Panc1 (cell line): Measurements from ENCODE around the gene TPR. TPM values are rescaled to one million over a fixed set of nuclear protein-coding genes. Genes with fewer than 3 reads are reported as not detected.

ENCODE experiments used
- ATAC-seq: fragments of 200-7000 bp; cut with Tn5 transposase; 2 replicates; pipeline ENCODE4 v1.9.1; 2020; ENCODE audit warnings: mild to moderate bottlenecking, moderate library complexity
- BruUV-seq: library from RNA; stranded (reverse); fragments of 400-500 nt; replicated peaks from 2 replicates; lab custom pipeline; 2021; lab: Mats Ljungman, UMichigan
- CTCF ChIA-PET: fragments of 300-600 bp; sonication (Branson Sonifier 250); formaldehyde crosslinking; loops from one replicate; lab custom pipeline; 2022; ENCODE audit warnings: antibody characterized with exemption; lab: Charles Lee
- POLR2A ChIA-PET: fragments of 300-600 bp; sonication (Branson Sonifier 250); formaldehyde crosslinking; loops from one replicate; lab custom pipeline; 2022; ENCODE audit warnings: antibody characterized with exemption; lab: Charles Lee
- DNase-seq: peaks from one replicate; pipeline ENCODE4 v3.0.0-alpha.2; 2010; ENCODE audit warnings: low read depth, low spot score
- H3K27ac ChIP-seq: 2 replicates; pipeline ENCODE4 v1.5.1; 2011; ENCODE audit warnings: mild to moderate bottlenecking, low read length, inconsistent platforms
- H3K27me3 ChIP-seq: fragments of 200-500 bp; sonication (Bioruptor generic); 2 replicates; pipeline ENCODE4 v1.6.0; 2014; ENCODE audit warnings: low read length, inconsistent platforms; ENCODE audit not compliant: control insufficient read depth, insufficient read depth
- H3K36me3 ChIP-seq: fragments of 200-500 bp; sonication (Bioruptor generic); 2 replicates; pipeline ENCODE4 v1.5.1; 2014; ENCODE audit warnings: inconsistent platforms, mild to moderate bottlenecking, low read length, moderate library complexity; ENCODE audit not compliant: control insufficient read depth, insufficient read depth
- H3K4me1 ChIP-seq: 2 replicates; pipeline ENCODE4 v1.5.1; 2011; ENCODE audit warnings: inconsistent platforms, mild to moderate bottlenecking, low read length, moderate library complexity; ENCODE audit not compliant: control insufficient read depth, insufficient read depth
- H3K4me3 ChIP-seq, 2 experiments: 2 replicates each; pipeline ENCODE4 v1.5.1; 2011 to 2012; ENCODE audit warnings: low read depth in 2 of 2, low read length in 2 of 2, mild to moderate bottlenecking in 2 of 2, inconsistent platforms in 1 of 2, moderate library complexity in 1 of 2
- H3K9me3 ChIP-seq: fragments of 200-500 bp; sonication (Bioruptor generic); 2 replicates; pipeline ENCODE4 v1.5.1; 2014; ENCODE audit warnings: low read depth, mild to moderate bottlenecking, inconsistent platforms, low read length, moderate library complexity; ENCODE audit not compliant: control insufficient read depth, insufficient read depth
- CTCF ChIP-seq: fragments of 450-650 bp; IDR thresholded peaks from 2 replicates; pipeline ENCODE4 v1.5.1; 2017; ENCODE audit warnings: mild to moderate bottlenecking
- POLR2AphosphoS5 ChIP-seq: IDR thresholded peaks from 2 replicates; pipeline ENCODE4 v1.6.1; 2012; ENCODE audit warnings: mild to moderate bottlenecking, low read depth, low read length, moderate library complexity
- REST ChIP-seq, 2 experiments: IDR thresholded peaks; 2 replicates each; pipeline ENCODE4 v1.6.1; 2011 to 2012; ENCODE audit warnings: low read depth in 2 of 2, control low read depth in 1 of 2, low read length in 1 of 2, mild to moderate bottlenecking in 1 of 2, moderate library complexity in 1 of 2; ENCODE audit not compliant: insufficient read depth in 1 of 2
- SIN3A ChIP-seq: IDR thresholded peaks from 2 replicates; pipeline ENCODE4 v1.6.1; 2012; ENCODE audit warnings: low read depth, mild to moderate bottlenecking, low read length, moderate library complexity, borderline replicate concordance; ENCODE audit not compliant: insufficient read depth
- TCF7L2 ChIP-seq: IDR thresholded peaks from 2 replicates; pipeline ENCODE4 v1.6.1; 2011; ENCODE audit warnings: mild to moderate bottlenecking, low read depth, low read length, inconsistent platforms
- in situ Hi-C: cut with HindIII; loops from 2 replicates; pipeline ENCODE4 v1.10.0; 2016; ENCODE audit warnings: low sequenced_read_pairs, low pct_unique_long_range_greater_than_20kb
- intact Hi-C: fragments of 100-400 bp; cut with micrococcal nuclease; formaldehyde crosslinking; loops from one replicate; pipeline ENCODE4 v1.10.0; 2022; ENCODE audit not compliant: unreplicated experiment
- total RNA-seq: library from RNA; stranded (reverse); gene quantifications from one replicate; pipeline ENCODE4 v1.2.1, GENCODE V29; 2021; ENCODE audit not compliant: unreplicated experiment

The TPR gene
- total RNA-seq, 1 experiment from 2014 or later: 115 TPM

GRCh38 chr1:186301448-186301847 lies 73.6 kb downstream of the TPR start:
- no peaks in the 10 kb centered on the region for H3K9me3 ChIP-seq
- intact Hi-C loops (no loop called here), in situ Hi-C loops (no loop called here)
- H3K4me3 ChIP-seq: no peak overlapping the region
- H3K36me3 ChIP-seq: no peaks in the 10 kb centered on the region
- CTCF ChIA-PET: no interaction called here
- POLR2A ChIA-PET: interaction anchor here (0.7 kb wide), 1 partner anchor 653 kb away, joined by 3 read pairs; no protein-coding TSS in a partner anchor
- H3K27me3 ChIP-seq: no peaks in the 10 kb centered on the region
- no TSS peak for BruUV-seq
- ATAC-seq (no peak), DNase-seq (no peak)
- H3K27ac ChIP-seq: no peak overlapping the region
- TF ChIP-seq TCF7L2 (no peak), POLR2AphosphoS5 (no peak), CTCF (no peak), SIN3A (no peak), REST (IDR thresholded peaks at IDR 0.05; ENCODE audit: insufficient read depth in 1 of 2, low read depth in 2 of 2, low read length in 1 of 2) (no peak)
- no peaks in the 10 kb centered on the region for H3K4me1 ChIP-seq

- no TSS peak for BruUV-seq
- ATAC-seq (no peak), DNase-seq (no peak)
- no peaks in the 10 kb centered on the region for H3K27me3 ChIP-seq
- POLR2A ChIA-PET: no interaction called here
- in situ Hi-C loops (no loop called here), intact Hi-C loops (no loop called here)
- no peaks in the 10 kb centered on the region for H3K36me3 ChIP-seq
- no peak overlapping the region for H3K27ac ChIP-seq
- H3K4me3 ChIP-seq: no peak overlapping the region
- H3K4me1 ChIP-seq: no peaks in the 10 kb centered on the region
- CTCF ChIA-PET: no interaction called here
- TF ChIP-seq CTCF (no peak), TCF7L2 (no peak), REST (IDR thresholded peaks at IDR 0.05; ENCODE audit: insufficient read depth in 1 of 2, low read depth in 2 of 2, low read length in 1 of 2) (no peak), SIN3A (no peak), POLR2AphosphoS5 (no peak)
- no peaks in the 10 kb centered on the region for H3K9me3 ChIP-seq
These were observed 75.0 kb downstream of the TPR start for GRCh38 chr1:186300056-186300455.
